GM12892 (cell line): ENCODE data around the gene WNT3.

Source experiments
- POLR2A ChIP-seq: IDR thresholded peaks from 2 replicates; pipeline ENCODE4 v1.6.1; 2011; ENCODE audit warnings: low read depth, low read length, control low read depth
- TAF1 ChIP-seq: IDR thresholded peaks from 2 replicates; pipeline ENCODE4 v1.6.1; 2011; ENCODE audit warnings: low read depth, mild to moderate bottlenecking, control low read depth, low read length, borderline replicate concordance

GRCh38 chr17:46805771-46806170 is 12.7 kb downstream of the WNT3 start:
- TF ChIP-seq POLR2A (no peak), TAF1 (no peak)
